ENCODE results near the gene SYNJ2. TPM values are rescaled to one million over a fixed set of nuclear protein-coding genes. Genes with fewer than 3 reads are reported as not detected.

SYNJ2 gene
- total RNA-seq, 2 experiments from 2014 or later: 34.6 to 38.0 TPM

DNA sequence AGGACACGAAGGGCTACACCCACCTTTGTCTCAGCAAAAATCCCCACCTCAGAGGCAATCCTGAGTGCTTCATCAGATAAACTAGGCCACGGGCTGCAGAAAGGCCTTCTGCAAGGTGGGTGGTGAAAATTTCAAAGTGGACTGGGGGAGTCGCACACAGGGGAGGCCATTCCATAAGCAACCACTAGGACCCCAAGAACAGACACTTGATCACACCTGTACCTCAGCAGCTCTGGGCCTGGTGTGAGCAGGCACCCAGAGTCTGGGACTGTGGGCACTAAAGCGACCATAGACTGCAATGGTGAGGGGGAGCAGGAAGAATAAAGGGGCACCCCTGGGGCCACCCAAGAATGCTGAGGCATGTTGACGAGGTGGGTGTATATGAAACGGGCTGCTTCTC, 133.8 kb downstream of the SYNJ2 start:
- CTCF ChIA-PET: no interaction called here
- Mint-ChIP-seq H3K4me1 (ENCODE audit: low read depth) (no peaks in the 10 kb centered on the region), H3K4me3 (no peak overlapping the region), H3K27ac (no peak overlapping the region), H3K36me3 (ENCODE audit: low read depth) (peaks cover 21% of the 10 kb centered on the region), H3K9me3 (no peaks in the 10 kb centered on the region), H3K27me3 (no peaks in the 10 kb centered on the region)
- H3K9me3 ChIP-seq (ENCODE audit: control insufficient read depth in 1 of 2, insufficient read depth in 1 of 2, low read length in 2 of 2): no peaks in the 10 kb centered on the region
- no peak overlapping the region for H3K27ac ChIP-seq (ENCODE audit: low read depth in 1 of 2, low read length in 2 of 2)
- ATAC-seq (ENCODE audit: poor library complexity) (no peak), DNase-seq (no peak)
- no peak for TF ChIP-seq CTCF (IDR thresholded peaks at IDR 0.05)
- no peak overlapping the region for H3K4me3 ChIP-seq (ENCODE audit: low read length)
- H3K4me1 ChIP-seq (ENCODE audit: insufficient read depth, low read length): no peaks in the 10 kb centered on the region
- intact Hi-C loops (cut with DNase I, micrococcal nuclease): no loop called here
- POLR2A ChIA-PET: no interaction called here
- no peaks in the 10 kb centered on the region for H3K27me3 ChIP-seq (ENCODE audit: control insufficient read depth in 1 of 2, insufficient read depth in 2 of 2, low read length in 2 of 2)
- H3K36me3 ChIP-seq (ENCODE audit: insufficient read depth, low read length): no peaks in the 10 kb centered on the region

- TF ChIP-seq CTCF (IDR thresholded peaks at IDR 0.05): no peak
- intact Hi-C loops (cut with DNase I, micrococcal nuclease): no loop called here
- Histone ChIP-seq H3K27ac (ENCODE audit: low read depth in 1 of 2, low read length in 2 of 2) (no peak overlapping the region), H3K36me3 (ENCODE audit: insufficient read depth, low read length) (peaks cover 5% of the 10 kb centered on the region), H3K9me3 (ENCODE audit: control insufficient read depth in 1 of 2, insufficient read depth in 1 of 2, low read length in 2 of 2) (no peaks in the 10 kb centered on the region), H3K4me3 (ENCODE audit: low read length) (no peak overlapping the region), H3K4me1 (ENCODE audit: insufficient read depth, low read length) (no peaks in the 10 kb centered on the region), H3K27me3 (ENCODE audit: control insufficient read depth in 1 of 2, insufficient read depth in 2 of 2, low read length in 2 of 2) (no peaks in the 10 kb centered on the region)
- H3K36me3 Mint-ChIP-seq (ENCODE audit: low read depth): peaks cover 27% of the 10 kb centered on the region
- ATAC-seq (ENCODE audit: poor library complexity) (no peak), DNase-seq (no peak)
- no peaks in the 10 kb centered on the region for H3K4me1 Mint-ChIP-seq (ENCODE audit: low read depth)
- CTCF ChIA-PET: no interaction called here
- H3K4me3 Mint-ChIP-seq: no peak overlapping the region
- H3K27me3 Mint-ChIP-seq: no peaks in the 10 kb centered on the region
- H3K27ac Mint-ChIP-seq: no peak overlapping the region
- no peaks in the 10 kb centered on the region for H3K9me3 Mint-ChIP-seq
- POLR2A ChIA-PET: no interaction called here
Observed at GRCh38 chr6:158118886-158119285, 137.2 kb downstream of the SYNJ2 start.

DNA sequence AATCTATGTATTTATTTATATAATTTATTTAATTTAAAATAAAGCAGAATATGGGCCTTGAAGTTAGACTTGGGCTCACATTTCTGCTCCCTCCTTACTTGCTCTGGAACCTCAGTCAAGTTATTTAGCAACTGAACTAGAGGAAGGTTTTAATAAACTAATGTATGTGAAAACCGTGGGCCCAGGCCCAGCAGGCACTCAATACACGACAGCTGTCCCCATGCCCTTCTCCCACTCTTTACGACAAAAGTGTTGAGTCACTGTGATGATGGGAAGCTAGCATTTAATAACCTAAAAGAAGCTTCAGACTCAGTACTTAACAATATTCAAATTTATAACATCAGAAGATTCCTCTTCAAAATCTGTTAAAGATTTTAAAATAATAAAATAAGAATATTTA, 139.7 kb downstream of the SYNJ2 start:
- peaks cover 32% of the 10 kb centered on the region for H3K36me3 Mint-ChIP-seq (ENCODE audit: low read depth)
- no peak overlapping the region for H3K4me3 Mint-ChIP-seq
- H3K27me3 Mint-ChIP-seq: no peaks in the 10 kb centered on the region
- no peak overlapping the region for H3K27ac ChIP-seq (ENCODE audit: low read depth in 1 of 2, low read length in 2 of 2)
- H3K4me1 Mint-ChIP-seq (ENCODE audit: low read depth): no peaks in the 10 kb centered on the region
- no peaks in the 10 kb centered on the region for H3K4me1 ChIP-seq (ENCODE audit: insufficient read depth, low read length)
- POLR2A ChIA-PET: no interaction called here
- H3K9me3 ChIP-seq (ENCODE audit: control insufficient read depth in 1 of 2, insufficient read depth in 1 of 2, low read length in 2 of 2): no peaks in the 10 kb centered on the region
- DNase-seq: no peak
- no peak for TF ChIP-seq CTCF (IDR thresholded peaks at IDR 0.05)
- CTCF ChIA-PET: no interaction called here
- no peak overlapping the region for H3K27ac Mint-ChIP-seq
- peaks cover 12% of the 10 kb centered on the region for H3K36me3 ChIP-seq (ENCODE audit: insufficient read depth, low read length)
- no peaks in the 10 kb centered on the region for H3K27me3 ChIP-seq (ENCODE audit: control insufficient read depth in 1 of 2, insufficient read depth in 2 of 2, low read length in 2 of 2)
- no peaks in the 10 kb centered on the region for H3K9me3 Mint-ChIP-seq
- H3K4me3 ChIP-seq (ENCODE audit: low read length): no peak overlapping the region
- ATAC-seq (ENCODE audit: poor library complexity): no peak
- intact Hi-C loops (cut with DNase I, micrococcal nuclease): no loop called here

All from CD4-positive, alpha-beta T cell (primary cell).